Glutamatergic neuron (in vitro differentiated cells): Measurements from ENCODE around the gene PHEX. TPM values are rescaled to one million over a fixed set of nuclear protein-coding genes. Genes with fewer than 3 reads are reported as not detected.

Source experiments
- DNase-seq: peaks from one replicate; pipeline ENCODE4 v3.0.0; 2022
- H3K27ac Mint-ChIP-seq: one replicate; pipeline ENCODE4 v1.8.0; 2020; ENCODE audit warnings: mild to moderate bottlenecking, mixed read lengths, inconsistent platforms; ENCODE audit not compliant: unreplicated experiment
- H3K27me3 Mint-ChIP-seq: one replicate; pipeline ENCODE4 v1.8.0; 2020; ENCODE audit warnings: mild to moderate bottlenecking, moderate library complexity, mixed read lengths, inconsistent platforms; ENCODE audit not compliant: unreplicated experiment
- H3K36me3 Mint-ChIP-seq: one replicate; pipeline ENCODE4 v1.8.0; 2020; ENCODE audit warnings: mild to moderate bottlenecking, mixed read lengths, inconsistent platforms; ENCODE audit not compliant: unreplicated experiment
- H3K4me1 Mint-ChIP-seq: one replicate; pipeline ENCODE4 v1.8.0; 2020; ENCODE audit warnings: mild to moderate bottlenecking, low read depth, mixed read lengths, inconsistent platforms; ENCODE audit not compliant: unreplicated experiment
- H3K4me3 Mint-ChIP-seq: one replicate; pipeline ENCODE4 v1.8.0; 2020; ENCODE audit warnings: mild to moderate bottlenecking, mixed read lengths, inconsistent platforms; ENCODE audit not compliant: unreplicated experiment
- H3K9me3 Mint-ChIP-seq: one replicate; pipeline ENCODE4 v1.8.0; 2020; ENCODE audit warnings: mild to moderate bottlenecking, moderate library complexity, mixed read lengths, inconsistent platforms; ENCODE audit not compliant: unreplicated experiment
- CTCF ChIP-seq: fragments of 200-600 bp; sonication (generic); IDR thresholded peaks from one replicate; pipeline ENCODE4 v1.5.0; 2021; ENCODE audit not compliant: partially characterized antibody, unreplicated experiment
- total RNA-seq: library from RNA; stranded (reverse); fragmentation: NEBNext Ultra II Directional; extraction: Animal tissue kit (Norgen Biotek cat#: 25700); gene quantifications from one replicate; pipeline ENCODE4 v1.2.1, GENCODE V29; 2021; ENCODE audit not compliant: unreplicated experiment

Gene PHEX
- total RNA-seq, 1 donor from 2014 or later: 0.17 TPM

- Mint-ChIP-seq H3K4me3 (no peak overlapping the region), H3K27ac (no peak overlapping the region), H3K4me1 (no peaks in the 10 kb centered on the region), H3K36me3 (no peaks in the 10 kb centered on the region), H3K27me3 (no peaks in the 10 kb centered on the region), H3K9me3 (no peaks in the 10 kb centered on the region)
- no peak for DNase-seq
- TF ChIP-seq CTCF: no peak
Measured at GRCh38 chrX:22090181-22090580, 58.1 kb downstream of the PHEX start.

GRCh38 chrX:22093550-22093949, 61.4 kb downstream of the PHEX start:
- no peak for TF ChIP-seq CTCF
- no peaks in the 10 kb centered on the region for H3K9me3 Mint-ChIP-seq
- H3K27me3 Mint-ChIP-seq: no peaks in the 10 kb centered on the region
- no peak overlapping the region for H3K27ac Mint-ChIP-seq
- no peaks in the 10 kb centered on the region for H3K36me3 Mint-ChIP-seq
- no peak for DNase-seq
- H3K4me1 Mint-ChIP-seq: no peaks in the 10 kb centered on the region
- no peak overlapping the region for H3K4me3 Mint-ChIP-seq

GRCh38 chrX:22095286-22095685, 63.2 kb downstream of the PHEX start:
- Mint-ChIP-seq H3K4me1 (no peaks in the 10 kb centered on the region), H3K4me3 (no peak overlapping the region), H3K9me3 (no peaks in the 10 kb centered on the region), H3K27ac (no peak overlapping the region), H3K36me3 (no peaks in the 10 kb centered on the region), H3K27me3 (no peaks in the 10 kb centered on the region)
- DNase-seq: no peak
- no peak for TF ChIP-seq CTCF

GRCh38 chrX:22095856-22096255, 63.7 kb downstream of the PHEX start:
- Mint-ChIP-seq H3K27me3 (no peaks in the 10 kb centered on the region), H3K9me3 (no peaks in the 10 kb centered on the region), H3K36me3 (no peaks in the 10 kb centered on the region), H3K4me1 (no peaks in the 10 kb centered on the region), H3K4me3 (no peak overlapping the region), H3K27ac (no peak overlapping the region)
- no peak for DNase-seq
- TF ChIP-seq CTCF: no peak

GRCh38 chrX:22097012-22097694, 65.0 kb downstream of the PHEX start:
- Mint-ChIP-seq H3K4me1 (no peaks in the 10 kb centered on the region), H3K9me3 (no peaks in the 10 kb centered on the region), H3K4me3 (no peak overlapping the region), H3K36me3 (no peaks in the 10 kb centered on the region), H3K27ac (no peak overlapping the region), H3K27me3 (no peaks in the 10 kb centered on the region)
- DNase-seq: no peak
- no peak for TF ChIP-seq CTCF
